Gastrocnemius medialis (tissue), 4 donors: ENCODE results near the gene BTF3. TPM values are rescaled to one million over a fixed set of nuclear protein-coding genes. Genes with fewer than 3 reads are reported as not detected.
"Not testable (repeated sequence)": the region's sequence is repeated elsewhere in the genome, so short reads cannot be mapped to it uniquely, and the experiment has no call there.

Experiments
- ATAC-seq, 2 donors: fragments of 150-250 bp; one replicate each; pipeline ENCODE4 v1.9.1; 2016
- DNase-seq, 2 donors: peaks; one replicate each; pipeline ENCODE4 v3.0.0-alpha.2; 2019
- H3K27ac ChIP-seq, 4 donors: fragments of 200-600 bp; sonication (generic); 1 replicate in 1 of 4; 2 replicates in 3 of 4; pipeline ENCODE4 v1.5.1; 2016 to 2018; ENCODE audit warnings: mild to moderate bottlenecking in 2 of 4, moderate library complexity in 1 of 4
- H3K27me3 ChIP-seq, 3 donors: fragments of 200-600 bp; sonication (generic) in 2 of 3; 1 replicate in 1 of 3; 2 replicates in 2 of 3; pipeline versions ENCODE4 v1.5.1 to v1.6.0; 2016 to 2019; ENCODE audit warnings: mild to moderate bottlenecking in 1 of 3, moderate library complexity in 1 of 3
- H3K36me3 ChIP-seq, 2 donors: fragments of 200-600 bp; sonication (generic) in 1 of 2; one replicate each; pipeline ENCODE4 v1.5.1; 2017 to 2018
- H3K4me1 ChIP-seq, 2 donors: fragments of 200-600 bp; sonication (generic) in 1 of 2; one replicate each; pipeline ENCODE4 v1.5.1; 2016 to 2017; ENCODE audit warnings: mild to moderate bottlenecking in 2 of 2
- H3K4me3 ChIP-seq, 4 donors: fragments of 200-600 bp; sonication (generic) in 3 of 4; 1 replicate in 1 of 4; 2 replicates in 3 of 4; pipeline ENCODE4 v1.5.1; 2016 to 2019; ENCODE audit warnings: mild to moderate bottlenecking in 2 of 4
- H3K9me3 ChIP-seq, 3 donors: fragments of 200-600 bp; sonication (generic) in 2 of 3; 1 replicate in 1 of 3; 2 replicates in 2 of 3; pipeline ENCODE4 v1.5.1; 2016 to 2019
- CTCF ChIP-seq, 5 experiments: fragments of 450-650 bp in 3 of 5; fragments of 200-600 bp in 2 of 5; sonication (generic) in 2 of 5; IDR thresholded peaks in 4 of 5; conservative IDR thresholded peaks in 1 of 5; 1 replicate in 4 of 5; 2 replicates in 1 of 5; pipeline ENCODE4 v1.5.1; 2016 to 2019; ENCODE audit warnings: antibody characterized with exemption in 5 of 5, mild to moderate bottlenecking in 3 of 5, moderate library complexity in 3 of 5
- POLR2A ChIP-seq, 2 donors: fragments of 450-650 bp; IDR thresholded peaks; one replicate each; pipeline ENCODE4 v1.6.1; 2017; ENCODE audit warnings: antibody characterized with exemption in 2 of 2, mild to moderate bottlenecking in 2 of 2, moderate library complexity in 2 of 2
- in situ Hi-C, 4 donors: fragments of 200-750 bp; cut with MboI; loops; one replicate each; pipeline versions ENCODE4 v1.15.0 to v1.8.0; 2017; ENCODE audit warnings: low sequenced_read_pairs in 4 of 4
- intact Hi-C: fragments of 100-400 bp; cut with DNase I; formaldehyde crosslinking; loops from one replicate; pipeline ENCODE4 v1.15.1; 2023; ENCODE audit warnings: low total_unique reads
- total RNA-seq, 4 donors: library from RNA; depleted of rRNA; stranded (reverse); fragments of >200 nt; gene quantifications; one replicate each; pipeline versions ENCODE4 v1.1.0 to v1.2.3, GENCODE V29; 2016

Gene BTF3
- total RNA-seq, 4 donors from 2014 or later, result 517 to 641 (median 546) TPM

- peak; percentile 57 to 86 (median 76) for TF ChIP-seq CTCF (IDR thresholded peaks at IDR 0.05 in 4 of 5, conservative IDR thresholded peaks at IDR 0.05 in 1 of 5)
- TF ChIP-seq POLR2A (IDR thresholded peaks at IDR 0.05), result no peak
- ATAC-seq (peak in 1 of 2 donors; percentile 42), DNase-seq (peak in 1 of 2 donors; percentile 19)
- H3K4me1 ChIP-seq, result peaks cover 5 to 7% of the 10 kb centered on the region in 2 donors
- in situ Hi-C loops (no loop called here), intact Hi-C loops (loop anchor here (2.0 to 10.0 kb wide), 2 partner anchors 237 to 367 kb away; no protein-coding TSS in a partner anchor)
- no peaks in the 10 kb centered on the region for H3K9me3 ChIP-seq
- H3K27ac ChIP-seq, result no peak overlapping the region
- H3K36me3 ChIP-seq, result no peaks in the 10 kb centered on the region
- peak overlapping the region in 2 of 4 donors; percentile 15 to 46 for H3K4me3 ChIP-seq
- peaks cover 67 to 78% (median 71%) of the 10 kb centered on the region in 3 donors for H3K27me3 ChIP-seq
These were observed 46.8 kb upstream of the BTF3 start for GRCh38 chr5:73451224-73452130.

GRCh38 chr5:73452215-73452614, 46.0 kb upstream of the BTF3 start:
- intact Hi-C loops (loop anchor here (10.0 kb wide), 1 partner anchor 367 kb away; no protein-coding TSS in a partner anchor), in situ Hi-C loops (no loop called here)
- H3K9me3 ChIP-seq, result no peaks in the 10 kb centered on the region
- DNase-seq, result no peak
- H3K27me3 ChIP-seq, result peaks cover 67 to 77% (median 69%) of the 10 kb centered on the region in 3 donors
- no peak overlapping the region for H3K27ac ChIP-seq
- TF ChIP-seq POLR2A (IDR thresholded peaks at IDR 0.05) (no peak), CTCF (IDR thresholded peaks at IDR 0.05 in 4 of 5, conservative IDR thresholded peaks at IDR 0.05 in 1 of 5) (no peak)
- H3K36me3 ChIP-seq, result no peaks in the 10 kb centered on the region
- no peak for ATAC-seq
- H3K4me3 ChIP-seq, result no peak overlapping the region
- H3K4me1 ChIP-seq, result peaks cover 5 to 7% of the 10 kb centered on the region in 2 donors

GRCh38 chr5:73454379-73455036, 43.7 kb upstream of the BTF3 start:
- Histone ChIP-seq H3K4me3 (no peak overlapping the region), H3K27me3 (peaks cover 55 to 66% (median 61%) of the 10 kb centered on the region in 3 donors), H3K36me3 (no peaks in the 10 kb centered on the region), H3K27ac (no peak overlapping the region), H3K9me3 (no peaks in the 10 kb centered on the region), H3K4me1 (peaks cover 5 to 7% of the 10 kb centered on the region in 2 donors)
- ATAC-seq, result peak in 1 of 2 donors; percentile 74
- peak in 4 of 5 experiments; percentile 26 to 72 (median 47) for TF ChIP-seq CTCF (IDR thresholded peaks at IDR 0.05 in 4 of 5, conservative IDR thresholded peaks at IDR 0.05 in 1 of 5)
- TF ChIP-seq POLR2A (IDR thresholded peaks at IDR 0.05), result no peak
- in situ Hi-C loops (no loop called here), intact Hi-C loops (loop anchor here (10.0 kb wide), 1 partner anchor 370 kb away; no protein-coding TSS in a partner anchor)
- no peak for DNase-seq

GRCh38 chr5:73456462-73456861, 41.8 kb upstream of the BTF3 start:
- ATAC-seq, in situ Hi-C loops, H3K4me1 ChIP-seq, DNase-seq, H3K4me3 ChIP-seq, H3K27ac ChIP-seq, H3K9me3 ChIP-seq, H3K36me3 ChIP-seq: not testable (repeated sequence)
- intact Hi-C loops, result loop anchor here (10.0 kb wide), 1 partner anchor 372 kb away; no protein-coding TSS in a partner anchor
- H3K27me3 ChIP-seq, result peaks cover 36 to 47% (median 41%) of the 10 kb centered on the region in 3 donors
